SU-DHL-6 (cell line): ENCODE data around the gene CEMP1.

Experiments
- H2AFZ ChIP-seq: fragments of 200-600 bp; sonication (generic); 2 replicates; pipeline ENCODE4 v1.6.1; 2014; ENCODE audit warnings: low read depth, mild to moderate bottlenecking, moderate library complexity, mixed read lengths, antibody characterized with exemption, low read length; ENCODE audit not compliant: severe bottlenecking
- H3F3A ChIP-seq: fragments of 200-600 bp; shearing (Covaris generic); 2 replicates; pipeline ENCODE4 v1.6.0; 2016; ENCODE audit warnings: antibody characterized with exemption, mild to moderate bottlenecking; ENCODE audit not compliant: insufficient read depth
- H3K27ac ChIP-seq: fragments of 200-600 bp; sonication (generic); 2 replicates; pipeline ENCODE4 v1.5.1; 2016; ENCODE audit warnings: low read depth, mild to moderate bottlenecking, low read length, moderate library complexity, mixed read lengths
- H3K27me3 ChIP-seq: fragments of 200-600 bp; sonication (generic), shearing (Covaris generic); 2 replicates; pipeline ENCODE4 v1.6.0; 2014; ENCODE audit warnings: mild to moderate bottlenecking, low read length
- H3K36me3 ChIP-seq: fragments of 200-600 bp; sonication (generic); 2 replicates; pipeline ENCODE4 v1.6.1; 2014; ENCODE audit warnings: mild to moderate bottlenecking, low read length, mixed read lengths
- H3K4me2 ChIP-seq: fragments of 300-600, 200-600 bp; shearing (Covaris generic), sonication (generic); 2 replicates; pipeline ENCODE4 v1.6.0; 2014; ENCODE audit warnings: low read length, low read depth, mild to moderate bottlenecking; ENCODE audit not compliant: poor library complexity, severe bottlenecking
- H3K4me3 ChIP-seq: fragments of 200-600 bp; sonication (generic); 2 replicates; pipeline ENCODE4 v1.5.1; 2014; ENCODE audit warnings: antibody characterized with exemption, low read length, mild to moderate bottlenecking, mixed read lengths; ENCODE audit not compliant: insufficient read depth, poor library complexity, severe bottlenecking
- H3K79me2 ChIP-seq: fragments of 200-600 bp; sonication (generic); 2 replicates; pipeline ENCODE4 v1.6.1; 2014; ENCODE audit warnings: mild to moderate bottlenecking, low read length, moderate library complexity; ENCODE audit not compliant: insufficient read depth
- H3K9ac ChIP-seq: fragments of 200-600 bp; sonication (generic); 2 replicates; pipeline ENCODE4 v1.7.0; 2014; ENCODE audit warnings: mild to moderate bottlenecking, low read length
- H3K9me2 ChIP-seq: fragments of 200-600 bp; sonication (generic); replicated peaks from 2 replicates; pipeline ENCODE4 v1.6.1; 2014; ENCODE audit warnings: low read length; ENCODE audit not compliant: insufficient read depth
- H3K9me3 ChIP-seq: fragments of 200-600 bp; sonication (generic); 2 replicates; pipeline ENCODE4 v1.6.1; 2014; ENCODE audit warnings: low read length, mixed read lengths; ENCODE audit not compliant: insufficient read depth
- H4K20me1 ChIP-seq: fragments of 200-600 bp; sonication (generic); 2 replicates; pipeline ENCODE4 v1.6.1; 2014; ENCODE audit warnings: low read depth, mild to moderate bottlenecking, antibody characterized with exemption, low read length, moderate library complexity, mixed read lengths
- CTCF ChIP-seq: fragments of 200-600 bp; sonication (generic); IDR thresholded peaks from one replicate; pipeline ENCODE4 v1.5.1; 2017; ENCODE audit warnings: antibody characterized with exemption, mild to moderate bottlenecking, low read length, moderate library complexity; ENCODE audit not compliant: insufficient read depth, poor library complexity, severe bottlenecking
- EZH2phosphoT487 ChIP-seq: fragments of 200-600 bp; sonication (generic), shearing (Covaris generic); conservative IDR thresholded peaks from 2 replicates; pipeline ENCODE4 v1.6.1; 2018; ENCODE audit warnings: mild to moderate bottlenecking, antibody characterized with exemption, low read length, moderate library complexity, mixed read lengths

Gene CEMP1

GRCh38 chr16:2511996-2512734 lies 19.0 kb downstream of the CEMP1 start:
- Histone ChIP-seq H3K4me2 (no peak overlapping the region), H3K4me3 (no peak overlapping the region)
- TF ChIP-seq EZH2phosphoT487 (no peak), CTCF (no peak)

GRCh38 chr16:2511128-2511800 lies 19.9 kb downstream of the CEMP1 start:
- H3K27me3 ChIP-seq = no peaks in the 10 kb centered on the region
- H3K4me2 ChIP-seq = no peak overlapping the region
- H2AFZ ChIP-seq = no peak overlapping the region
- no peak overlapping the region for H3K4me3 ChIP-seq
- H3K36me3 ChIP-seq = no peaks in the 10 kb centered on the region
- H4K20me1 ChIP-seq = no peaks in the 10 kb centered on the region
- no peak overlapping the region for H3K27ac ChIP-seq
- no peak overlapping the region for H3K9ac ChIP-seq
- H3K9me2 ChIP-seq = no peaks in the 10 kb centered on the region
- H3K9me3 ChIP-seq = no peaks in the 10 kb centered on the region
- peaks cover 24% of the 10 kb centered on the region for H3K79me2 ChIP-seq
- TF ChIP-seq EZH2phosphoT487 (no peak), CTCF (no peak)
- H3F3A ChIP-seq = 0 out of 2 replicates have a peak, but pooled peaks cover 3% of the 10 kb centered on the region

More at GRCh38 chr16:2511996-2512734, 19.0 kb downstream of the CEMP1 start:
- H3K36me3 ChIP-seq = no peaks in the 10 kb centered on the region
- H3K9ac ChIP-seq = no peak overlapping the region
- H3K9me2 ChIP-seq = no peaks in the 10 kb centered on the region
- H2AFZ ChIP-seq = no peak overlapping the region
- H3K79me2 ChIP-seq = peaks cover 33% of the 10 kb centered on the region
- H3K27ac ChIP-seq = no peak overlapping the region
- H4K20me1 ChIP-seq = no peaks in the 10 kb centered on the region
- H3K27me3 ChIP-seq = no peaks in the 10 kb centered on the region
- 0 out of 2 replicates have a peak, but pooled peaks cover 3% of the 10 kb centered on the region for H3F3A ChIP-seq
- H3K9me3 ChIP-seq = no peaks in the 10 kb centered on the region

- no peak overlapping the region for H2AFZ ChIP-seq
- H3F3A ChIP-seq = no peaks in the 10 kb centered on the region; the same call in 1 of the 2 replicates
- H3K9me2 ChIP-seq = no peaks in the 10 kb centered on the region
- no peak overlapping the region for H3K4me3 ChIP-seq
- no peak overlapping the region for H3K27ac ChIP-seq
- no peak overlapping the region for H3K4me2 ChIP-seq
- no peak overlapping the region for H3K9ac ChIP-seq
- TF ChIP-seq EZH2phosphoT487 = no peak
- no peak for TF ChIP-seq CTCF
- no peaks in the 10 kb centered on the region for H4K20me1 ChIP-seq
- H3K27me3 ChIP-seq = no peaks in the 10 kb centered on the region
- H3K36me3 ChIP-seq = no peaks in the 10 kb centered on the region
- no peaks in the 10 kb centered on the region for H3K9me3 ChIP-seq
- peaks cover under 1% of the 10 kb centered on the region; the same call in 1 of the 2 replicates for H3K79me2 ChIP-seq
Measured at GRCh38 chr16:2508722-2509400, 22.3 kb downstream of the CEMP1 start.
